ENCODE results near the gene CACNG4.

The CACNG4 gene

DNA sequence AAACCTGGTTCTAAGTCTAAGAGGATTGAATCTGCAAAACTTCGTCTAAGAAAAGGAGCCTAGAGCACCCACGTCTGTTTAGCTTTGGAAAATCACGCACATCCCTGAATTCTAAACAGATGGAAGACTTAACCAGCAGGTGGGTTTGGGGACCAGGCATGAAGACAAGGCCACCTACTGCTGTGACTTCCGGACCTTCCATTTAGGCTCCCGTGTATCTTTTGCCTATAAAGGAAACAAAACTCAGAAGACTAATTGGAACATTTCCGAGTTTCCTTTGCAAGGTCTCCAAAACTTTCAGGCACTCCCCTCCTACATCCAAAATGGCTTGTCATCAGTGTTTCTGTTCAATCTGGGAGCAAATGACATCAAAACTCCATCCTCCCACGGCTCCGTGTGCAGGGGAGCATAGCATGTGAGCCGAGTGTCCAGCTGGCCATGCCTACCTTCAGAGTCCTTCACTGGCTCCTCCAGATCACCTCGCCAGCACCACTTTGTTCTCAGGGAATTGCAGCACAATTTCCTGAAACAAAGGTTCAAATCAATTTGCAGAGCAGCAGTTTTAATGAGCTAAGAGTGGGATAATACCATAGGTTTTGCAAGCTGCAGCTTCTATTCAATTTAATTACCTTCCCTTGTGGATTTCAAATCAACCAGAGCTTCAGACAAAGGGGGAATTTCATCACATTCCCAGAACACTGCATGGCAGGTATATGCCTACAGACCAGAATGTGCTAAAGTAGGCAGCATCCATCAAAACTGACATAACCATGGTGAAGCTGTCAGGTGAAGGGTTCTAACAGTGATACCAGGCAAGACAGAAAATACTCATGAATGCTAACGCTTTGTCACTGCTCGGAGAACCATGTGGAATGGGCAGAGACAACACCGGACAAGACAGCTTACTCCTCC lies 103.3 kb downstream of the CACNG4 start:
- no peak for DNase-seq

DNA sequence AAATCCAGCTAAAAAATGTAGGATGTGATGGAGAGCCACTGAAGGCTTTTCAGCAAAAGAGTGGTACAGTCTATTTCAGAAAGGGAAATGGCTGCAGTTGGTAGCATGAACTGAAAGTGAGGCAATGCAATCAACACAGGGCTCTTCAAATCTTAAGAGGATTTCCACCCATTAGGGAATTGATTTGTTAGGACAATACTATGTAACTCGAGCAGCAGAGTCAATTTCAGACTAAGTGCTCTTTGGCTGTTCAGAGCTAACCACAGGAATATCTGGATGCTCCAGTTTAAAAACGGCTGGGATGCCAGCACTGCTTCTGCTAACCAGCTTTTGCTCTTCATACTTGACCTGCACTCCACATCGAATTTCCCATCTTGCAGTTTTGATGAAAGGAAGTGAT lies 104.5 kb downstream of the CACNG4 start:
- DNase-seq: no peak

DNA sequence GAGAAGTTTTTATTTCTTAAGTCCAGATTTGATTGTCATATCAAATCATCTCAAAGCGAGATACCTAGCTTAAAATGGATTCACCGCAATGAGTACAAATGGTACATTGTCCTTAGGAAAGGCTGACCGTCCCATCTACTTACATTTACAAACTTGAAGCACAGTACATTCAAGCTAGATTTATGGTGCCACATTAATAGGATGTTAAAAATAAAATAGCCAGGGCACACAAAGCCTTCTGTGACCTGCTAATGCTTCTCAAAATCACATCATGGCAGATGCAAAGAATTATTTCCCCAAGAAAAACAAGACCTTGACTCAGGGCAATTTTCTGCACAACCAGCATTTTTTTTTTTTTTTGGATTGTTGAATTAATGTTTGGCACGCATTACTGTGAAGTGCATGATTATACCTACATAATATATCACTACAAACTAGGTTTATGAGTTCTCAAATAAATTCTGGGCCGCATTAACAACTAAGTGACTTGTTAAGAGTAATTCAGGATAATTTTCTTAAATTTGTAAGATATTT lies 105.2 kb downstream of the CACNG4 start:
- no peak for DNase-seq

DNA sequence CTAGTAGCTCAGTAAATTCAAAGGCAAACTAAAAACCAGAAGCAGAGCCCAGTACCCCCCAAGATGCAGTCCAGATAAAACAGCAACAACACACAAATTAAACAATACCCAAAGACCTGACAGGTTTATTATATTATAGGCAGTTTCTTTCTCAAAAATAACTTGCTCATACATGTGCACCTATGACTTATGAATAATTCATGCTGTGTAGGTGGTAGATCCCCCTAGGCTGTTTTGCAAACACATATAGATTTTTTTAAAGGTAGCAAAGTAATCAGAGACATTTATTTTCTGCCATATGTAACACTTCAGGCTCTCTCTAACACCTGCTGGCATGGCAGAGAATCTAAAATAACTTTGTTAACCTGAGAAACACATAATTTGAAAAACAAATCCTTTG lies 107.1 kb downstream of the CACNG4 start:
- no peak for DNase-seq

DNA sequence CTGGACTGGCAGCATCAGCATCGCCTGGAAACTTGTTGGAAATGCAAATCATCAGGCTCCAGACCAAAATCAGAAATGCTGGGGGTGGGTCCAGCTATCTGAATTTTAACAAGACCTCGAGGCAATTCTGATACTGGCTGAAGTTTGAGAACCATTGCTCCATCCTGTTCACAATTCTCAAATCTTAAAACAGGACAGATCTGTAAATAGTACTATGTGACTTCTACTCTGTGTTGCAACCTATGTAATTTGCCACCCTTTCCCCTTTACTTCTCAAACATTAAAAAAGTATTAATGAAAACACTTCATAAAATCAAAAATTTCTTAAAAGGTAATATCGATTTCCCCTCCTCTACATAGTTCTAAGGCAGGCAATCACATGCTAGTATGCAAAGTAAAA lies 108.4 kb downstream of the CACNG4 start:
- no peak for DNase-seq

DNA sequence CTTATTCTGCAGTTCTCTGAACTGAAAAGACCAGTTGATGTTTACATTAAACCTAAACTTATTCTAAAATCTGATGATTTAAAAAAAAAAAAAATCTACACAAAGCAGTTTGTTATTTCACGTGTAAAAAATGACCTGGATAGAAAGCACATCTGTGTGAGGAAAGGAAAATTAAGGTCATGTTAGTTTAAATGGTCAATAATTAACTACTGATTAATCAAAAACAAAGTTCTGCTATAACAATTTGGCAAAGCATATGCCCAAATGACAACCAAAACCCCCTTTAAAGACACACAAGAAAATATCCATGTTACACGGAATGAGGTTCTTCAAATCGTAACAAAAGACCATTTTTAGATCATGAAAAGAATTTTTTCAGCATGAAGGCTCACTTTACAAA lies 110.3 kb downstream of the CACNG4 start:
- DNase-seq: no peak

DNA sequence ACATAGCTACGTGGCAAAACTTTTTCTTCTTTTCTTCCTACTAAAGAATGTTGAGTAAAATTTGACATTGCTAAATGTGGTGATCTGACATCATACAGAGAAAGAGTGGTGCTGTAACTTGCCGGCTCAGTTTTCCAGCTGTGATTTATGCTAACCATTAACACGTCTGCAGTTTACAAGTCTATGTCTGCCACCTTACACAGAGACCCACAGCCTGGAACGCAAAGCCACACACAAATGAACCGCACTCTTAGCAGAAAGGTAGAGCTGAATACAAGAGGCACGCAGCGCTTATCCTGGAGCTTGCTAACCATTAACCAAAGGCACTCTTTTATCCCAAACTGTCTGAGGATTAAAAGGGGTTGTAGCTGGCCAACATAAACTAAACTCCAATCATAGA lies 111.8 kb downstream of the CACNG4 start:
- no peak for DNase-seq

DNA sequence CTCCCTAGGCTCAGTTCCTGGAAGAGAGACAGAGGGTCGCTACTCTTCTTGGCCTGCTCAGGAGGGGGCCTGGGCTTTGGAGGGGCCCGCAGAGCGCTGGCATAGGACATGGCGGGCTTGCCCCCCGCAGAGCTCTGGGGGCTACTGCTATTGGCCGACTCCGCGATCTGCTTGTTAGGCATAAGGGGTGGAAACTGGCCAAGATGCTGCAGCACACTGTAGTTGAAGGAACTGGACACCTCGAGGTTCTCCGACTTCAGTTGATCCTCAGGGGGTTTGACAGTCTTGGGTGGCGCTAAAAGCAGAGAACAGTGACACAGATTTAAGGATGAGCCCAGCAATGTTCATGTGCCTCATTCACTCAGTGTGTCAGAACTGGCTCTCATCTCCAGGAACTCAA lies 113.8 kb downstream of the CACNG4 start:
- DNase-seq: no peak

DNA sequence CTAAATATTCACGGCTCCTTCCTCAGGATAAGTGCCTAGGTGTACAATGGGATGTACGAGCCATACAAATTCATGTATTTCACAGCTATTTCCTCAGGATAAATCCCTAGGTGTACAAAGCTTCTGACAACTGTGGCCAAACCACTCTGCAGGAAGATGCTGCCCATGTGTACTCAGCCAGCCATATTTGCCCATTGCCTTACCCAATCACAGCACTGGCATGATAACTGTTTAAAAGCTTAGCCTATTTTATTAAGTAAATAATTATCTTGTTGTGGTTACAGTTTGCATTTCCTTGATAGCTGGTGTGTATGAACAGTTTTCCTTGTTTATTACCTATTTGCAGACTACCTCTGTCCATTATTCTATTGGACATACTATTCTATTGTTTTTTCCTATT lies 115.0 kb downstream of the CACNG4 start:
- no peak for DNase-seq

DNA sequence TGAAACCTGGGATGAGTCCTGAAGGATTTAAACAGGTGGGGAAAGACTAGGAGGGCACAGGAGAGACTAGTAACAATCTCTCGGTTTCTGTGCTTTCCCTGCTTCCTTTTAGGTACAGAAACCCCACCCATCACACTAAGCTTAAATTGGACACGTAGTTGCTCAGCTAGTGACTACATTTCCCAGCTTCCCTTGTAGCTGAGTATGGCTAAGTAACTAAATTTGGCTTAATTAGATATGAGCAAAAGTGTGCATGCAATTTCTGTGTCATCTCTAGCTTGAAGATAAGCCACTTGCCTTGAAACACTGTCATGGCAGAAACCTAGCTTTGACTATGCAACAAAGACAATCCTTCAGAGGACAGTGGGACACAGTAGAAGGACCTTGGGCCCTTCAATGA lies 116.3 kb downstream of the CACNG4 start:
- no peak for DNase-seq

DNA sequence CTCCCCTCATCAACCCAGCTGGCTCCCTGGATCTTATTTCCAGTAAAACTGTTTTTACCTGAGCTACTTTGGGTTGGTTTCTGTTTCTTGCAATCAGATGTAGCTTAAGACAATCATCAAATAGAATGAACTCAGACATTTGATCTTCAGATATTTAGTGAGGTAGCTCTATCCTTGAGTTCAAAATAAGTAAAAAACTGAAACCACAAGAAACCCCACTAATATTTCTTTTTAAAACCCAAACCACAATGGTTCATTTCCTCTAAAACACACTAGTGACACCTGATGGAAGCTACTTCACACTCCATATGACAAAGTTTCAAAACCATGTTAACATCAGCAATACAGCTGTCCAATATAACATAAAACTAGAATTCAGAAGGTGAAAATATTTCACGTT lies 117.6 kb downstream of the CACNG4 start:
- DNase-seq: no peak
